NCI-H2196 treated with DMSO at 0.1 percent for 48 hours (cell line): ENCODE measurements around the gene SCN4B.
A peak's percentile ranks its signal among the peaks of the same experiment; 100 is the strongest.
"Not testable (repeated sequence)": the region's sequence is repeated elsewhere in the genome, so short reads cannot be mapped to it uniquely, and the experiment has no call there.

Source experiments
- DNase-seq: peaks from one replicate; lab custom pipeline; 2025; ENCODE audit not compliant: unreplicated experiment; lab: John Stamatoyannopoulos, UW

Gene SCN4B

GRCh38 chr11:118152552-118153471 lies at the start of gene SCN4B:
SCN4B (minus strand) TSS chr11:118152823; CDS start chr11:118152673, 150 bp downstream.
- DNase-seq = peak; percentile 67

GRCh38 chr11:118201966-118202365 lies 49.3 kb upstream of the SCN4B start:
- DNase-seq = no peak

- no peak for DNase-seq
These were observed 48.5 kb upstream of the SCN4B start for GRCh38 chr11:118200901-118201680.

GRCh38 chr11:118200497-118200896 lies 47.9 kb upstream of the SCN4B start:
- no peak for DNase-seq

GRCh38 chr11:118199135-118199534 lies 46.5 kb upstream of the SCN4B start:
- no peak for DNase-seq

GRCh38 chr11:118198370-118198769 lies 45.7 kb upstream of the SCN4B start:
- DNase-seq = peak; percentile 48

GRCh38 chr11:118194835-118195627 lies 42.4 kb upstream of the SCN4B start:
- DNase-seq = peak; percentile 91

GRCh38 chr11:118193910-118194566 lies 41.4 kb upstream of the SCN4B start:
- DNase-seq = no peak

GRCh38 chr11:118192817-118193216 lies 40.2 kb upstream of the SCN4B start:
- DNase-seq = not testable (repeated sequence)

GRCh38 chr11:118190942-118191506 lies 38.4 kb upstream of the SCN4B start:
- not testable (repeated sequence) for DNase-seq

- no peak for DNase-seq
These were observed 33.9 kb upstream of the SCN4B start for GRCh38 chr11:118186346-118187107.

GRCh38 chr11:118184784-118185579 lies 32.4 kb upstream of the SCN4B start:
- no peak for DNase-seq

- DNase-seq = not testable (repeated sequence)
These were observed 31.1 kb upstream of the SCN4B start for GRCh38 chr11:118183691-118184090.

- DNase-seq = no peak
These were observed 27.7 kb upstream of the SCN4B start for GRCh38 chr11:118180300-118180703.

GRCh38 chr11:118176778-118177134 lies 24.1 kb upstream of the SCN4B start:
- DNase-seq = no peak

- DNase-seq = no peak
These were observed 23.6 kb upstream of the SCN4B start, which contains the start of gene SCN2B for GRCh38 chr11:118175993-118176777. SCN2B (minus strand) TSS chr11:118176639; CDS start chr11:118176431, 208 bp downstream.

- DNase-seq = no peak
These were observed 22.7 kb upstream of the SCN4B start for GRCh38 chr11:118175031-118175992.
